ENCODE data around the gene BNC2.
A peak's percentile ranks its signal among the peaks of the same experiment; 100 is the strongest.

BNC2 gene

DNA sequence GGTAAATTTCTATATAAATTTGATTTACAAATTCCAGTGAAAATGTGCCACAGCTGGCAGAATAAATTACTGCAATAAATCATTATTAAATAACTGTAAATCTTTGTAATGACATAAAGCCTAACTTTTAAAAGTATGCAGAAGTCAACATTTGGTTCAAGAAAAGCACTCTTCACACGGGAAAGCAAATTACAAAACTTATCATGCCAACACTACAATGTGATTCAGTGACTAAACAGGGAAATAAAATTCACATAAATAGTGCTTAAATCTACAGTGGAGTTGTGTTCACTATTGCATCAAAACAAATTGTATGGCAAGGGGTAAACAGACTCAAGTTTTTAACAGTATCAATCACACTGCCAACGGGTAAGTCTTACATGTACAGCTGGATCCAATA lies 117.2 kb downstream of the BNC2 start:
- no peak for TF ChIP-seq CTCF (IDR thresholded peaks at IDR 0.05; ENCODE audit: low read depth, low read length)
- no peak overlapping the region for H3K4me3 ChIP-seq (replicated peaks in 1 of 2; ENCODE audit: low read depth in 2 of 2, low read length in 2 of 2)
- DNase-seq (ENCODE audit: low read depth in 2 of 2), result peak; percentile 14 to 15

GRCh38 chr9:16752601-16753000 lies 117.9 kb downstream of the BNC2 start:
- TF ChIP-seq CTCF (IDR thresholded peaks at IDR 0.05; ENCODE audit: low read depth, low read length), result no peak
- no peak for DNase-seq (ENCODE audit: low read depth in 2 of 2)
- no peak overlapping the region for H3K4me3 ChIP-seq (replicated peaks in 1 of 2; ENCODE audit: low read depth in 2 of 2, low read length in 2 of 2)

DNA sequence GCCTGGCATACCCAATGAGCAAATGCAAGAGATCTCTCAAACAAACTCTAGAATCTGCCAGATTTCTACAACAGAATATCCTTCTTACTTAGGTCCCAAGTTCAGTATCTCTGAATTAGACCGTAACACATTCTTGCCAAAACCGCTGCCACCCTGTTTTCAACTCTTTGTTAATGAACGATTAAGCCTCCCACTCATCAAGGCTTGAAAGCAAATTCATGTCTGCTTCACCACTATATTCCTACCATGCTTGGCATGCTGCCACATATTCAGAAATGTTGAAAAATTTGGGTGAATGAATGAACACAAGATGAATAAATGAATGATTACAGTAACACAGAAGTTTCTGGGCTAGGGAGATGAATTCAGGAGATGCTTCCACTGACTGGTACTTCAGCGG lies 119.9 kb downstream of the BNC2 start:
- TF ChIP-seq CTCF (IDR thresholded peaks at IDR 0.05; ENCODE audit: low read depth, low read length), result no peak
- no peak overlapping the region for H3K4me3 ChIP-seq (replicated peaks in 1 of 2; ENCODE audit: low read depth in 2 of 2, low read length in 2 of 2)
- DNase-seq (ENCODE audit: low read depth in 2 of 2), result no peak

- TF ChIP-seq CTCF (IDR thresholded peaks at IDR 0.05; ENCODE audit: low read depth, low read length), result no peak
- no peak overlapping the region for H3K4me3 ChIP-seq (replicated peaks in 1 of 2; ENCODE audit: low read depth in 2 of 2, low read length in 2 of 2)
- DNase-seq (ENCODE audit: low read depth in 2 of 2), result no peak
Measured at GRCh38 chr9:16745359-16745758, 125.1 kb downstream of the BNC2 start.

GRCh38 chr9:16744394-16744793 lies 126.1 kb downstream of the BNC2 start:
- DNase-seq (ENCODE audit: low read depth in 2 of 2), result peak; percentile 76

DNA sequence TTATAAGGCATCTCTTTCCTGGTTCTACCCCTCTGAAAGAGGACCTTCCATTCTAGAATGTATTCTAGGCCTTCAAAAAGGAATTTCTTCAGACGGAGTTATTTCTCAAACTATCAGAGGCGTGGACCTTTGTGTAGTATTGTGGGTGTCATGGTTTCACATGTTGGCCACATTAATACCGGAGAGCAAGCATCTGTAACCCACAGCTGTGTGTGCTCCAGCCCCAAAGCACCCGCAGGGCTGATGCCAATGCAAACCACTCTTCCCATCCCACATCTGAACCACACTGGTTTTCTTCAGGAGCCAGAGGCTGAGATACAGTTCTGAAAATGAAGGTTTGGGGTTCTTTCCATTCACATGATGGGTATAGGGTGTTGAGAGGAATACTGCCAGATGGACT lies 127.1 kb downstream of the BNC2 start:
- no peak for TF ChIP-seq CTCF (IDR thresholded peaks at IDR 0.05; ENCODE audit: low read depth, low read length)
- H3K4me3 ChIP-seq (replicated peaks in 1 of 2; ENCODE audit: low read depth in 2 of 2, low read length in 2 of 2), result no peak overlapping the region
- DNase-seq (ENCODE audit: low read depth in 2 of 2), result no peak

More at GRCh38 chr9:16744394-16744793, 126.1 kb downstream of the BNC2 start:
- H3K4me3 ChIP-seq (replicated peaks in 1 of 2; ENCODE audit: low read depth in 2 of 2, low read length in 2 of 2), result no peak overlapping the region
- no peak for TF ChIP-seq CTCF (IDR thresholded peaks at IDR 0.05; ENCODE audit: low read depth, low read length)

- no peak for DNase-seq (ENCODE audit: low read depth in 2 of 2)
- H3K4me3 ChIP-seq (replicated peaks in 1 of 2; ENCODE audit: low read depth in 2 of 2, low read length in 2 of 2), result no peak overlapping the region
- no peak for TF ChIP-seq CTCF (IDR thresholded peaks at IDR 0.05; ENCODE audit: low read depth, low read length)
Measured at GRCh38 chr9:16735001-16735400, 135.5 kb downstream of the BNC2 start.
